ENCODE data around the gene COL5A3. TPM values are rescaled to one million over a fixed set of nuclear protein-coding genes. Genes with fewer than 3 reads are reported as not detected.

The COL5A3 gene
- total and polyA plus RNA-seq, 12 donors, result 0.61 to 26.2 (median 6.8) TPM

- H3K4me1 ChIP-seq (replicated peaks in 1 of 2), result no peaks in the 10 kb centered on the region
- intact Hi-C loops (cut with DNase I), result no loop called here
- no peaks in the 10 kb centered on the region for H3K9me3 ChIP-seq (replicated peaks in 1 of 3)
- H3K27me3 ChIP-seq, result no peaks in the 10 kb centered on the region
- H3K4me3 ChIP-seq, result no peak overlapping the region
- no peak for DNase-seq
- no peak overlapping the region for H3K27ac ChIP-seq
- 0 to 64% (median 52%) methylated on average over 1 to 4 of the region's 4 CpGs for WGBS, 4 donors
- no peak for TF ChIP-seq POLR2A (IDR thresholded peaks at IDR 0.05)
- TF ChIP-seq, protein P1, sequence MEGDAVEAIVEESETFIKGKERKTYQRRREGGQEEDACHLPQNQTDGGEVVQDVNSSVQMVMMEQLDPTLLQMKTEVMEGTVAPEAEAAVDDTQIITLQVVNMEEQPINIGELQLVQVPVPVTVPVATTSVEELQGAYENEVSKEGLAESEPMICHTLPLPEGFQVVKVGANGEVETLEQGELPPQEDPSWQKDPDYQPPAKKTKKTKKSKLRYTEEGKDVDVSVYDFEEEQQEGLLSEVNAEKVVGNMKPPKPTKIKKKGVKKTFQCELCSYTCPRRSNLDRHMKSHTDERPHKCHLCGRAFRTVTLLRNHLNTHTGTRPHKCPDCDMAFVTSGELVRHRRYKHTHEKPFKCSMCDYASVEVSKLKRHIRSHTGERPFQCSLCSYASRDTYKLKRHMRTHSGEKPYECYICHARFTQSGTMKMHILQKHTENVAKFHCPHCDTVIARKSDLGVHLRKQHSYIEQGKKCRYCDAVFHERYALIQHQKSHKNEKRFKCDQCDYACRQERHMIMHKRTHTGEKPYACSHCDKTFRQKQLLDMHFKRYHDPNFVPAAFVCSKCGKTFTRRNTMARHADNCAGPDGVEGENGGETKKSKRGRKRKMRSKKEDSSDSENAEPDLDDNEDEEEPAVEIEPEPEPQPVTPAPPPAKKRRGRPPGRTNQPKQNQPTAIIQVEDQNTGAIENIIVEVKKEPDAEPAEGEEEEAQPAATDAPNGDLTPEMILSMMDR (IDR thresholded peaks at IDR 0.05), result no peak
- H3K36me3 ChIP-seq (replicated peaks in 1 of 2), result no peaks in the 10 kb centered on the region
These were observed 43.0 kb downstream of the COL5A3 start for GRCh38 chr19:9967326-9967725.

DNA sequence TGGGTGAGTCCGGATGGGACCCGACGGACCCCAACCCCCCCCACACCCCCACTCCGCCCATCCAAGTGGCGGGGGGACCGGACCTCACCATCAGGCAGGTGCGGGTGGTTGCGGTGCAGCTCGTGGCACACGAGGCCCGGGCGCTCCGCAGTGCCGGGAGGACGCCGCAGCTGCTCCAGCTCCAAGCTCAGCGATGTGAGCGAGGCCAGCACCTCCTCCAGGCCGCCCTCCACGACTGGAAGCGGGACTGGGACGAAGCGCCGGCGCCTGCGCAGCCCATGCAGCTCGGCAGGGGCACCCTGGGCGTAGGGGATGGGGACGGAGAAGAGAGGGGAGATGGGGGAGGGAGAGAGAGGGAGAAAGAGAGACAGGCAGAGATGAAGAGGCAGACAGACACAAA, 43.9 kb downstream of the COL5A3 start:
- Histone ChIP-seq H3K36me3 (replicated peaks in 1 of 2) (no peaks in the 10 kb centered on the region), H3K4me1 (replicated peaks in 1 of 2) (no peaks in the 10 kb centered on the region), H3K27ac (no peak overlapping the region), H3K27me3 (no peaks in the 10 kb centered on the region), H3K9me3 (replicated peaks in 1 of 3) (no peaks in the 10 kb centered on the region), H3K4me3 (no peak overlapping the region)
- DNase-seq, result no peak
- TF ChIP-seq POLR2A (IDR thresholded peaks at IDR 0.05), result no peak
- TF ChIP-seq, protein P1 (IDR thresholded peaks at IDR 0.05), result no peak
- intact Hi-C loops (cut with DNase I), result no loop called here
- WGBS, 4 donors, result 4 to 21% (median 13%) methylated on average over 9 to 29 of the region's 29 CpGs

GRCh38 chr19:9966024-9966423, 44.3 kb downstream of the COL5A3 start:
- no peak overlapping the region for H3K4me3 ChIP-seq
- TF ChIP-seq POLR2A (IDR thresholded peaks at IDR 0.05), result no peak
- TF ChIP-seq, protein P1 (IDR thresholded peaks at IDR 0.05), result no peak
- no peaks in the 10 kb centered on the region for H3K36me3 ChIP-seq (replicated peaks in 1 of 2)
- H3K4me1 ChIP-seq (replicated peaks in 1 of 2), result no peaks in the 10 kb centered on the region
- DNase-seq, result no peak
- intact Hi-C loops (cut with DNase I), result no loop called here
- WGBS, 4 donors, result 38 to 49% (median 44%) methylated on average over 11 to 14 of the region's 14 CpGs
- H3K27me3 ChIP-seq, result no peaks in the 10 kb centered on the region
- no peak overlapping the region for H3K27ac ChIP-seq
- H3K9me3 ChIP-seq (replicated peaks in 1 of 3), result no peaks in the 10 kb centered on the region

- Histone ChIP-seq H3K27ac (no peak overlapping the region), H3K4me3 (no peak overlapping the region), H3K4me1 (replicated peaks in 1 of 2) (no peaks in the 10 kb centered on the region), H3K36me3 (replicated peaks in 1 of 2) (no peaks in the 10 kb centered on the region), H3K9me3 (replicated peaks in 1 of 3) (no peaks in the 10 kb centered on the region), H3K27me3 (no peaks in the 10 kb centered on the region)
- no peak for TF ChIP-seq POLR2A (IDR thresholded peaks at IDR 0.05)
- TF ChIP-seq, protein P1 (IDR thresholded peaks at IDR 0.05), result no peak
- WGBS, 4 donors, result 56 to 70% (median 62%) methylated on average over 7 of the region's 7 CpGs
- intact Hi-C loops (cut with DNase I), result no loop called here
- no peak for DNase-seq
These were observed 47.5 kb downstream of the COL5A3 start for GRCh38 chr19:9962623-9963290.
